Body of pancreas (tissue), 4 donors: ENCODE results near the gene ANKRD10. TPM values are rescaled to one million over a fixed set of nuclear protein-coding genes. Genes with fewer than 3 reads are reported as not detected.

ENCODE experiments used
- ATAC-seq: fragments of 150-250 bp; one replicate; pipeline ENCODE4 v1.9.1; 2016
- DNase-seq, 4 donors: peaks; one replicate each; pipeline ENCODE4 v3.0.0-alpha.2; 2019
- H3K27ac ChIP-seq, 4 donors: fragments of 200-600 bp; sonication (generic); 1 replicate in 3 of 4; 2 replicates in 1 of 4; pipeline versions ENCODE4 v1.5.1 to v1.6.1; 2016 to 2019; ENCODE audit warnings: mild to moderate bottlenecking in 1 of 4, mixed read lengths in 1 of 4, moderate library complexity in 1 of 4
- H3K27me3 ChIP-seq, 2 donors: fragments of 200-600 bp; sonication (generic); one replicate each; pipeline ENCODE4 v1.6.0; 2016; ENCODE audit warnings: mild to moderate bottlenecking in 1 of 2
- H3K36me3 ChIP-seq, 2 donors: fragments of 200-600 bp; sonication (generic); replicated peaks in 1 of 2; 2 replicates each; pipeline ENCODE4 v1.5.1; 2016; ENCODE audit warnings: low read depth in 2 of 2; ENCODE audit not compliant: insufficient read depth in 1 of 2
- H3K4me1 ChIP-seq: fragments of 200-600 bp; sonication (generic); one replicate; pipeline ENCODE4 v1.6.0; 2016
- H3K4me3 ChIP-seq, 2 donors: fragments of 200-600 bp; sonication (generic); 1 replicate in 1 of 2; 2 replicates in 1 of 2; pipeline ENCODE4 v1.5.1; 2016 to 2019
- H3K9me3 ChIP-seq, 3 donors: fragments of 200-600 bp; sonication (generic); 1 replicate in 2 of 3; 2 replicates in 1 of 3; pipeline ENCODE4 v1.5.1; 2016
- CTCF ChIP-seq, 7 experiments: fragments of 450-650 bp in 4 of 7; fragments of 200-600 bp in 3 of 7; sonication (generic) in 3 of 7; IDR thresholded peaks; one replicate each; pipeline ENCODE4 v1.5.1; 2016 to 2019; ENCODE audit warnings: antibody characterized with exemption in 7 of 7
- POLR2A ChIP-seq, 3 donors: fragments of 450-650 bp; IDR thresholded peaks; one replicate each; pipeline ENCODE4 v1.6.1; 2016; ENCODE audit warnings: antibody characterized with exemption in 3 of 3, mild to moderate bottlenecking in 2 of 3
- WGBS, 2 donors: methylation state at CpG; one replicate each; pipeline ENCODE4 v1.1.5; 2017; 5-methylcytosine and 5-hydroxymethylcytosine counted together
- intact Hi-C: fragments of 100-400 bp; cut with DNase I; formaldehyde crosslinking; loops from one replicate; pipeline ENCODE4 v1.15.1; 2023
- total RNA-seq, 2 donors: library from RNA; depleted of rRNA; stranded (reverse); fragments of >200 nt; gene quantifications; one replicate each; pipeline ENCODE4 v1.1.0, GENCODE V29; 2016

Gene ANKRD10
- 100 to 1,000 TPM; 117 to 124 TPM for total RNA-seq

GRCh38 chr13:110915057-110915873 lies at the start of gene ANKRD10:
TSS of gene ANKRD10 (minus strand) at chr13:110915069. CDS start at chr13:110914934, 135 bp downstream.
- Histone ChIP-seq H3K4me1 (peaks cover 36% of the 10 kb centered on the region), H3K27ac (peak within 1 kb of the TSS; percentile 99 to 100 (median 99)), H3K9me3 (no peaks in the 10 kb centered on the region), H3K4me3 (peak within 1 kb of the TSS; percentile 65 to 87), H3K27me3 (no peaks in the 10 kb centered on the region), H3K36me3 (no peaks in the 10 kb centered on the region)
- intact Hi-C loops = no loop called here
- peak; percentile 100 for DNase-seq
- 1 to 2% methylated on average over 10 to 61 of the region's 81 CpGs for WGBS, 2 donors
- ATAC-seq = peak; percentile 85
- TF ChIP-seq CTCF (IDR thresholded peaks at IDR 0.05) (peak; percentile 84 to 99 (median 96)), POLR2A (IDR thresholded peaks at IDR 0.05) (peak; percentile 49 to 73 (median 69))

GRCh38 chr13:110964229-110965037 lies 49.6 kb upstream of the ANKRD10 start:
- H3K36me3 ChIP-seq = no peaks in the 10 kb centered on the region
- peak overlapping the region in 2 of 4 donors; percentile 17 to 32 for H3K27ac ChIP-seq
- no peaks in the 10 kb centered on the region for H3K4me1 ChIP-seq
- 72 to 75% methylated on average over 5 to 6 of the region's 6 CpGs for WGBS, 2 donors
- no peaks in the 10 kb centered on the region for H3K27me3 ChIP-seq
- peaks cover 0 to 14% (median 0%) of the 10 kb centered on the region in 3 donors for H3K9me3 ChIP-seq
- ATAC-seq (no peak), DNase-seq (no peak)
- H3K4me3 ChIP-seq = no peak overlapping the region
- intact Hi-C loops = no loop called here
- TF ChIP-seq CTCF (IDR thresholded peaks at IDR 0.05) = no peak
- no peak for TF ChIP-seq POLR2A (IDR thresholded peaks at IDR 0.05)

GRCh38 chr13:110963554-110963970 lies 48.7 kb upstream of the ANKRD10 start:
- Histone ChIP-seq H3K9me3 (peaks cover 0 to 14% (median 0%) of the 10 kb centered on the region in 3 donors), H3K27me3 (no peaks in the 10 kb centered on the region), H3K4me1 (no peaks in the 10 kb centered on the region), H3K27ac (no peak overlapping the region), H3K36me3 (no peaks in the 10 kb centered on the region), H3K4me3 (no peak overlapping the region)
- ATAC-seq (no peak), DNase-seq (no peak)
- no peak for TF ChIP-seq CTCF (IDR thresholded peaks at IDR 0.05)
- no peak for TF ChIP-seq POLR2A (IDR thresholded peaks at IDR 0.05)
- intact Hi-C loops = no loop called here
- WGBS, 2 donors = 73 to 74% methylated on average over 3 of the region's 3 CpGs

- Histone ChIP-seq H3K9me3 (peaks cover 0 to 14% (median 0%) of the 10 kb centered on the region in 3 donors), H3K4me3 (no peak overlapping the region), H3K4me1 (no peaks in the 10 kb centered on the region), H3K27ac (no peak overlapping the region), H3K27me3 (no peaks in the 10 kb centered on the region), H3K36me3 (no peaks in the 10 kb centered on the region)
- TF ChIP-seq POLR2A (IDR thresholded peaks at IDR 0.05) (no peak), CTCF (IDR thresholded peaks at IDR 0.05) (no peak)
- ATAC-seq (no peak), DNase-seq (no peak)
- intact Hi-C loops = no loop called here
- 82 to 89% methylated on average over 1 of the region's 1 CpG for WGBS, 2 donors
Observed at GRCh38 chr13:110961959-110962358, 47.1 kb upstream of the ANKRD10 start.
